Duodenal mucosa (tissue), 2 donors: ENCODE data around the gene OXA1L.
A peak's percentile ranks its signal among the peaks of the same experiment; 100 is the strongest.

Source experiments
- H3K27ac ChIP-seq: one replicate; pipeline ENCODE4 v1.7.0; 2013; ENCODE audit warnings: low read depth, low read length
- H3K27me3 ChIP-seq, 2 donors: one replicate each; pipeline ENCODE4 v1.7.0; 2013; ENCODE audit warnings: low read length in 2 of 2, control low read depth in 1 of 2; ENCODE audit not compliant: insufficient read depth in 2 of 2, control insufficient read depth in 1 of 2
- H3K36me3 ChIP-seq, 2 donors: one replicate each; pipeline ENCODE4 v1.7.0; 2013; ENCODE audit warnings: low read length in 2 of 2, control low read depth in 1 of 2; ENCODE audit not compliant: insufficient read depth in 2 of 2, control insufficient read depth in 1 of 2
- H3K4me1 ChIP-seq, 2 donors: one replicate each; pipeline ENCODE4 v1.7.0; 2013; ENCODE audit warnings: low read length in 2 of 2, control low read depth in 1 of 2; ENCODE audit not compliant: insufficient read depth in 2 of 2, control insufficient read depth in 1 of 2
- H3K4me3 ChIP-seq, 2 donors: one replicate each; pipeline ENCODE4 v1.7.0; 2013; ENCODE audit warnings: low read length in 2 of 2, low read depth in 1 of 2
- H3K9ac ChIP-seq, 2 donors: one replicate each; pipeline ENCODE4 v1.7.0; 2013; ENCODE audit warnings: low read length in 2 of 2, low read depth in 1 of 2
- H3K9me3 ChIP-seq, 2 donors: one replicate each; pipeline ENCODE4 v1.7.0; 2013; ENCODE audit warnings: low read length in 2 of 2, control low read depth in 1 of 2; ENCODE audit not compliant: control insufficient read depth in 1 of 2

The OXA1L gene

GRCh38 chr14:22821193-22822015, 54.9 kb downstream of the OXA1L start:
- H3K9me3 ChIP-seq = no peaks in the 10 kb centered on the region
- H3K36me3 ChIP-seq = no peaks in the 10 kb centered on the region
- H3K27me3 ChIP-seq = no peaks in the 10 kb centered on the region
- peaks cover 48 to 50% of the 10 kb centered on the region in 2 donors for H3K4me1 ChIP-seq
- peak overlapping the region; percentile 50 to 58 for H3K4me3 ChIP-seq
- H3K27ac ChIP-seq = peak overlapping the region; percentile 97
- peak overlapping the region; percentile 25 to 74 for H3K9ac ChIP-seq

- Histone ChIP-seq H3K9me3 (no peaks in the 10 kb centered on the region), H3K4me3 (peak overlapping the region; percentile 66 to 72), H3K4me1 (peaks cover 48 to 50% of the 10 kb centered on the region in 2 donors), H3K27ac (peak overlapping the region; percentile 97), H3K36me3 (no peaks in the 10 kb centered on the region), H3K27me3 (no peaks in the 10 kb centered on the region), H3K9ac (peak overlapping the region; percentile 74 to 77)
Measured at GRCh38 chr14:22822016-22822570, 55.6 kb downstream of the OXA1L start.
